Mucosa of stomach (tissue), 1 donor: ENCODE measurements around the gene ZNF836.

Experiments
- H3K27me3 ChIP-seq: one replicate; pipeline ENCODE4 v1.7.0; 2013; ENCODE audit warnings: mild to moderate bottlenecking, low read length; ENCODE audit not compliant: control insufficient read depth, insufficient read depth
- H3K36me3 ChIP-seq: one replicate; pipeline ENCODE4 v1.7.0; 2013; ENCODE audit warnings: low read length; ENCODE audit not compliant: control insufficient read depth, insufficient read depth
- H3K4me1 ChIP-seq: one replicate; pipeline ENCODE4 v1.7.0; 2013; ENCODE audit warnings: mild to moderate bottlenecking, low read length; ENCODE audit not compliant: control insufficient read depth, insufficient read depth
- H3K4me3 ChIP-seq: one replicate; pipeline ENCODE4 v1.7.0; 2013; ENCODE audit warnings: low read length
- H3K9ac ChIP-seq: one replicate; pipeline ENCODE4 v1.7.0; 2013; ENCODE audit warnings: mild to moderate bottlenecking, low read length, moderate library complexity
- H3K9me3 ChIP-seq: one replicate; pipeline ENCODE4 v1.7.0; 2013; ENCODE audit warnings: mild to moderate bottlenecking, low read length, moderate library complexity; ENCODE audit not compliant: control insufficient read depth
- donor health status: Pancreatic carcinoma.

The ZNF836 gene

DNA sequence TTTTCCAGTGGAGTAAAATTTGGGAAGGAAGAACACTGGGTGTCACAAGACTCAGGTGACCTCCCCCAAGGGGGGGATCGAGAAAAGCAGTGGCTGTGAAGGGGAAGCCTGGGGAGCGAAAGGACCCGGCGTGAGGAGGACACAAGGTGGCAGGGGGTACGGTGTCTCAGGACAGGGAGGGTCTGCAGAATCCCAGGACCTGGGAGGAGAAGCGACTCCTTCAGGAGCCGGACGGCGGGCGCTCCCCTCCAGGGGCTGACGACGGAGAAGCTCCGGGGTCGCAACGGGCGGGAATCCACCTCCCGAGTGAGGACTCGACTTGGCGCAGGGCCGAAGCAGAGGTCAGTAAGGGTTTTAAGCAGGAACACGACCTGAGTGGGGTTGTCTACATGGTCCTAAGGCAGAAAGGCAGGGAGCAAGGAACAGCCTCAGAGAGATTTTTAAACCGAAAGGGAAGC is 529 bp downstream of the ZNF836 start:
- peak overlapping the region; percentile 96 for H3K9ac ChIP-seq
- peak overlapping the region; percentile 83 for H3K4me3 ChIP-seq
- H3K27me3 ChIP-seq = no peaks in the 10 kb centered on the region
- peaks cover 5% of the 10 kb centered on the region for H3K4me1 ChIP-seq
- H3K36me3 ChIP-seq = peaks cover 7% of the 10 kb centered on the region
- no peaks in the 10 kb centered on the region for H3K9me3 ChIP-seq

DNA sequence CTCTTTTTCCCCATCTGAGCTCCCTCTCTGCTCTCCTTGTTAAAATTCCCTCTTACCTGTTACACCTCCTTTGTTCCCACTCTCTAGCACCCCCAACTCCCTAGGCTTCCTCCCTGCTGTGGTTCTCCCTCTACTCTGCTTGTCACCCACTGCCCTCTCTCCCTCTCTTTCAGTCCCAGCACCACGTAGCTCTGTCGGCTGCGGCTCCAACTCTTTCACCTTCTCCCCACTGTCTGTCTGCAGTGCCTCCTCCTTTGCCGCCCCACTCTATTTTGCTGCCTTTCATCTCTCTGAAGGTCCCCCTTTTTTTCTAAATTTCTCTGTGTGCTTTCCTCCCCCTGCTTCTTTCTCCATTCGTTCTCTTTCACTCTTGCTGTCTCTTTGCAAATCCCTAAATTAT is 1.1 kb downstream of the ZNF836 start:
- H3K9ac ChIP-seq = peak overlapping the region; percentile 96
- H3K9me3 ChIP-seq = no peaks in the 10 kb centered on the region
- H3K36me3 ChIP-seq = peaks cover 7% of the 10 kb centered on the region
- peak overlapping the region; percentile 83 for H3K4me3 ChIP-seq
- no peaks in the 10 kb centered on the region for H3K27me3 ChIP-seq
- peaks cover 5% of the 10 kb centered on the region for H3K4me1 ChIP-seq

DNA sequence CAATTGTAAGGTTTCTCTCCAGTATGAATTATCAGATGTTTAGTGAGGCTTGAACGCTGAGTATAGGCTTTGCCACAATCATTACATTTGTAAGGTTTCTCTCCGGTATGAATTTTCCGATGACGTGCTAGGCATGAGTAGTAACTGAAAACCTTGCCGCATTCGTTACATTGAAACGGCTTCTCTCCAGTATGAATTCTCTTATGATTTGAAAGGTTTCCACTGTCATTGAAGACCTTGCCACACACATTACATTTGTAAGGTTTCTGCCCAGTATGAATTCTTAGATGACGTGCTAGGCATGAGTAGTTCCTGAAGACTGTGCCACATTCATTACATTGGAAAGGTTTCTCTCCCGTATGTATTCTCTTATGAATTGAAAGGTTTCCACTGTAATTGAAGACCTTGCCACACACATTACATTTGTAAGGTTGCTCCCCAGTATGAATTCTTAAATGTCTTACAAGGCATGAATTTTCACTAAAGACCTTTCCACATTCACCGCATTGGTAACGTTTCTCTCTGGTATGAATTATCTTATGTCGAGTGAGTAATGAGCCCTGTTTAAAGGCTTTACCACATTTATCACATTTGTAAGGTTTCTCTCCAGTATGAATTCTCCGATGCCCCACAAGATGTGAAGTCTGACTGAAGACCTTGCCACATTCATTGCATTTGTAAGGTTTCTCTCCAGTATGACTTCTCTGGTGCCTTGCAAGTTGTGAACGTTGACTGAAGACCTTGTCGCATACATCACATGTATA is 15.6 kb downstream of the ZNF836 start:
- Histone ChIP-seq H3K9ac (no peak overlapping the region), H3K4me1 (no peaks in the 10 kb centered on the region), H3K9me3 (peaks cover 16% of the 10 kb centered on the region), H3K36me3 (no peaks in the 10 kb centered on the region), H3K4me3 (no peak overlapping the region), H3K27me3 (no peaks in the 10 kb centered on the region)

DNA sequence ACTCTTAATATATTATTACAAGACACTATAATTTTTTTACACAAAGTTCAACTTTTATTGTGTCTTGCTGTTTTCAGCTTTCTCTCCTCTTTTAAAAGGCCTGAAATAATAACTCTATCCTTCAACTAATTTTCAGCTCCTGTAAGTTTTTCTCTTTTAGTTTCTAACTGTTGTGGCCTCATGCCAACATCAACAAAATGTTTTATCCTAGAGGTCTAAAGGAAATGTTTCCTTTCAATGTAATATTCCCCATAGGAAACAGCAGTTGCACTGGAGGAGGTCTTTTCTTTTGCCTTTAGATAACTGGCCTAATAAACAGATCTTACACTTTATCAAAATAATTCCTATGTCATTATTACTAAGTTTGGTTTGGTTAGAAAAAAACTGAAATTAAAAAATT is 23.2 kb downstream of the ZNF836 start:
- Histone ChIP-seq H3K9ac (no peak overlapping the region), H3K36me3 (no peaks in the 10 kb centered on the region), H3K27me3 (no peaks in the 10 kb centered on the region), H3K4me3 (no peak overlapping the region), H3K9me3 (no peaks in the 10 kb centered on the region), H3K4me1 (no peaks in the 10 kb centered on the region)

DNA sequence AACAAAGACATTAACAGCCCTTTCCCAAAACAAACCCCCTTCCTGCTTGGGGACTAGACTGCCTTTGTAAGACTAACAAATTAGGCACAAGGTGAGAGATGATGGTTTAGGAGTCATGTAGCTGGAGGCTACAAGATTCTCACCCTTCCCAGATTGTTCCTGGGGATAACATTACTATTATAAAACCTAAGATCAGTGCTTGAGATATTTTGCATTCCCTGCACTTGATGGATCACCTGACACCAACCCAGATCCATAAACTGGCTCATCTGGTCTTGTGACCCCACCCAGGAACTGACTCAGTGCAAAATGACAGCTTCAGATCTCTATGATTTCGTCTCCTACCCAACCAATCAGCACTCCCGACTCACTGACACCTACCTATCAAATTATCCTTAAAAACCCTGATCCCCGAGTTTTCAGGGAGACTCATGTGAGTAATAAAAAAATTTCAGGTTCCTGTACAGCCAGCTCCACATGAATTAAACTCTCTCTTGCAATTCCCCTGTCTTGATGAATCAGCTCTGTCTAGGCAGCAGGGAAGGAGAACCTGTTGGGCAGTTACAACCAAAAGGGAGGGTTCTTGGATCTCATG is 29.3 kb downstream of the ZNF836 start:
- Histone ChIP-seq H3K36me3 (no peaks in the 10 kb centered on the region), H3K9ac (no peak overlapping the region), H3K4me3 (no peak overlapping the region), H3K4me1 (peaks cover 13% of the 10 kb centered on the region), H3K9me3 (no peaks in the 10 kb centered on the region), H3K27me3 (no peaks in the 10 kb centered on the region)

DNA sequence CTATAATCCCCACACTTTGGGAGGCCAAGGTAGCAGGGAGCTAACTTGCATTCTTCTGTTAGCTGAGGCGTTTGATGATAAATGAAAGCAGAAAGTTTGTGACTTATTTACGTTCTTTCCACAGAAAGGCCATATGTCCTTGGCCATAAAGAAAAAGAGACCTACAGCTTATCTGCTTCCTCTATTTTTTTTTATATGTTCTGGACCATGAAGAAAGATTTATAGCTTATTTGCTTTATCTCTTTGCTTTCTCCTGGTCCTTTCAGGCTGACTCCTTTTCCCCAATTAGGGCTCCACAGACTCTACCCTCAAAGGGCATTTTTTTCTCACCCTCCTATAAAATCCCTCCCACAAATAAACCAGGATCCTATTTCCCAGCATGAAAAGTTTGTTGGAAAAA is 30.2 kb downstream of the ZNF836 start:
- Histone ChIP-seq H3K27me3 (no peaks in the 10 kb centered on the region), H3K4me1 (peaks cover 13% of the 10 kb centered on the region), H3K9ac (no peak overlapping the region), H3K4me3 (no peak overlapping the region), H3K36me3 (no peaks in the 10 kb centered on the region), H3K9me3 (no peaks in the 10 kb centered on the region)

DNA sequence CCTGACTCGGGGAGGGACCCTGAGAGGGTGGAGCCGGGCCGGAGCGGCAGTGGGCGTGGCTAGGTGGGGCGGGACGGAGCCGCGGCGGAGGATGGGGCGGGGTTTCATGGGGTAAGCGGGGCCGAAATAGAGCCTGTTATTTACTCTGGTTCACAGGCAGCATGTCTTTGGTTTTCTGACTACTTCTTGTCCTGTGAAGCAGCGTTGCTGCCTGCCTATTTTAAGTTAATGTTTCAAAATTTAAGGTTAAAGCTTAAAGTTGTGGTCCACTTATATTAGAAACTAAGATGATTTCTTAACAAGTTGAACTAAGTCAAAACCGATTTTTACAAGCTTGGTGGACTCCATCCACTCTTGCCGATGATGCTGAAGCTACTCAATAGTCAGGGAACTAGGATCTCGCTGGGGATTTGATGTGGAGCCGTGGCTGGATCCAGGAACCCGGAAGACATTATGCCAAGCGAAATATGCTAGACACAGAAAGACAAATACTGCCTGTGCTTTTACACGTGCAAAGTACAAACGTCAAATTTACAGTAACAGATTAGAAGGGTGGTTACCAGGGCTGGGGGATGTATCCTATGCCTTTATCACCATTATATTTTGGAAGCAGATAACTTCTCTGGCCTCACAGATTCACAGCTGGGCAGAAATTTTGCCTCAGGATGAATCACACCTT is 31.2 kb downstream of the ZNF836 start:
- Histone ChIP-seq H3K36me3 (no peaks in the 10 kb centered on the region), H3K9me3 (peaks cover 6% of the 10 kb centered on the region), H3K4me3 (peak overlapping the region; percentile 27), H3K9ac (peak overlapping the region; percentile 88), H3K4me1 (peaks cover 13% of the 10 kb centered on the region), H3K27me3 (no peaks in the 10 kb centered on the region)

DNA sequence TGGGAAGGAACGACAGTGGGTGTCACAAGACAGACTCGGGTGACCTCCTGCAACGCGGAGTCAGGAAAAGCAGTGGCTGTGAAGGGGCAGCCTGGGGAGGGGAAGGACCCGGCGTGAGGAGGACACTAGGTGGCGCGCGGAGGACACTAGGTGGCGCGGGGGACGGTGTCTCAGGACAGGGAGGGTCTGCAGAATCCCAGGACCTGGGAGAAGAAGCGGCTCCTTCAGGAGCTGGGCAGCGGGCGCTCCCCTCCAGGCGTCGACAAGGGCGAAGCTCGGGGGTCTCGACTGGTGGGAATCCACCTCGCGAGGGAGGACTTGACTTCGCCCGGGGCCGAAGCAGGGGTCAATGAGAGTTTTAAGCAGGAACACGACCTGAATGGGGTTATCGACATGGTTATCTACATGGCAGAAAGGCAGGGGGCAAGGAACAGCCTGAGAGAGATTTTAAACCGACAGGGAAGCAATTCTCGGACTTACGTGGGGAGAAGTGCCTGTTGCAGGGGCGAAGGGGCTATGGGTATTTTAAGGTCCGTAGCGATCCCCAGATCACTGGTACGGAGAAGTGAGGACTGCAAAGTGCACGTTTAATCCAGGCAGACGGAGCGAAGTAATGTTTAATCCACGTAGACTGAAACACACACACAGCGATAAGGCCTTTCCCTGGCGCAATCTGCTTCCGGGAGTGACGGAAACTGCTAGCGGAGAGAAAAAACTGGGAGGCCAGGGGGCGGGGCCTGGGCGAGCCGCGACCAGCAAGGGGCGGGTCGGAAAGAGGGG is 32.0 kb downstream of the ZNF836 start, which contains the start of gene ZNF616:
Gene ZNF616 (minus strand): TSS at position 687 of the 780 bp plus-strand sequence. CDS start 9,426 bp downstream, outside the sequence.
- Histone ChIP-seq H3K36me3 (no peaks in the 10 kb centered on the region), H3K4me3 (peak within 1 kb of the TSS; percentile 76), H3K4me1 (peaks cover 13% of the 10 kb centered on the region), H3K9ac (peak within 1 kb of the TSS; percentile 88), H3K27me3 (no peaks in the 10 kb centered on the region), H3K9me3 (peaks cover 10% of the 10 kb centered on the region)

DNA sequence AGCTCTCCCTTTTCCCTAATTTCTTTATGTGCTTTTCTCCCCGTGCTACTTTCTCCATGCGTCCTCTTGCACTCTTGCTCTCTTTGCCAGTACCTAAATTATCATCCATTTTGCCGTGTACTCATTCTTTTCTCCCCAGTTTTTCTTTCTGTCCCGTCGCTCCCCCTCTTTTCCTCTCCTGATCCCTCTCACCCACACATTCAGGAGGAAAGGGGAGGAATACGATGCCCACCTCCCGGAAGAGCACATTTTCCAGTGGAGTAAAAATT is 32.5 kb downstream of the ZNF836 start:
- Histone ChIP-seq H3K27me3 (no peaks in the 10 kb centered on the region), H3K36me3 (no peaks in the 10 kb centered on the region), H3K9ac (peak overlapping the region; percentile 88), H3K4me3 (peak overlapping the region; percentile 76), H3K4me1 (peaks cover 13% of the 10 kb centered on the region), H3K9me3 (peaks cover 13% of the 10 kb centered on the region)

DNA sequence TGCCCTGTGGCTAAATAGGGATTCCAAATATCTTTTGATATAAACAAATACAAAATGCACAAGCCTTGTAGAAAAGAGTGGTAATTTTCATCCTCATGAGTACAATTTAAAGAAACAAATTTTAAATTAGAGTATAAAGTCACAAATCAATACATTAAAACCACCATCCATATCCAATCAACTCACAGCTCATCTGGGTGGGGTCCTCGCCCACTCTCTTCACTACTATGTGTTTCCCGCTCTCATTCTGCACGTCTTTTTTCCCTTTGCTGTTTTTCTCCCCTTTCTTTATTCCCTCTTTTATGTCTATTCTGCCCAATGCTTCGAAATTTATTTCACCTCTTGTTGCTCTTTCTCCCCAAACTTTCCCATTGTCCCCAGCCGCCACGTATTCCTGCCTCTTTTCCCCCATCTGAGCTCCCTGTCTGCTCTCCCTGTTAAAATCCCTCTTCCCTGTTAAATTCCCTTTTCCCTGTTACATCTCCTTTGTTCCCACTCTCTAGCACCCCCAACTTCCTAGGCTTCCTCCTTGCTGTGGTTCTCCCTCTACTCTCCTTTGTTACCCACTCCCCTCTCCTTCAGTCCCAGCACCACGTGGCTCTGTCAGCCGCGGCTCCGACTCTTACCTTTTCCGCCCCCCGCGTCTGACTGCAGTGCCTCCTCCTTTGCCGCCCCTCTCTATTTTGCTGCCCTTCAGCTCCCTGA is 33.0 kb downstream of the ZNF836 start:
- Histone ChIP-seq H3K9me3 (peaks cover 13% of the 10 kb centered on the region), H3K9ac (peak overlapping the region; percentile 88), H3K4me1 (peaks cover 13% of the 10 kb centered on the region), H3K4me3 (peak overlapping the region; percentile 76), H3K27me3 (no peaks in the 10 kb centered on the region), H3K36me3 (no peaks in the 10 kb centered on the region)

DNA sequence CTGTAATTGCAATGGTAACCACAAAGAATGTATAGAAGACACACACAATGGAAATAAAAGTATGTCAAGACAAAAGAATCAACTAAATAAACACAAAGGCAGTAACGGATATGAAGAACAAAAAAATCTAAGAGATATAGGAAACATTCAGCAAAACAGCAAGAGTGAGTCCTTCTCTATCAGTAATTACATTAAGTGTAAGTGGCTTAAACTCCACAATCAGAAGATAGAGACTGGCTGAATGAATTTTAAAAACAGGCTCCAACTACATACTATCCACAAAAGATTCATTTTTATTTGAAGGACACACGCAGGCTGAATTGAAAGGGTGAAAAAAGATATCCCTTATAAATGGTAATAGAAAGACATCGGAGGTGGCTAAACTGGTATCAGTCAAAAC is 51.1 kb downstream of the ZNF836 start:
- Histone ChIP-seq H3K9me3 (peaks cover 25% of the 10 kb centered on the region), H3K27me3 (no peaks in the 10 kb centered on the region), H3K36me3 (peaks cover 12% of the 10 kb centered on the region), H3K9ac (no peak overlapping the region), H3K4me1 (no peaks in the 10 kb centered on the region), H3K4me3 (no peak overlapping the region)
